H1 (cell line): ENCODE measurements around the gene PKIB. TPM values are rescaled to one million over a fixed set of nuclear protein-coding genes. Genes with fewer than 3 reads are reported as not detected.

Source experiments
- CTCF ChIA-PET: fragments of 300-600 bp; sonication (Branson Sonifier 250); formaldehyde crosslinking; loops from one replicate; lab custom pipeline; 2021; ENCODE audit not compliant: partially characterized antibody; lab: Charles Lee
- POLR2A ChIA-PET: fragments of 300-600 bp; sonication (Branson Sonifier 250); formaldehyde crosslinking; loops from one replicate; lab custom pipeline; 2021; ENCODE audit warnings: inconsistent platforms; ENCODE audit not compliant: partially characterized antibody; lab: Charles Lee
- DNase-seq, 2 experiments: peaks; one replicate each; pipeline versions ENCODE4 v3.0.0 to v3.0.0-alpha.2; 2010 to 2022; ENCODE audit warnings: low spot score in 2 of 2, low read depth in 1 of 2, mixed read lengths in 1 of 2
- FAIRE-seq: peaks from 2 replicates; lab custom pipeline; 2011; peaks lifted over from hg19 to GRCh38; lab: Jason Lieb, UNC
- H2AFZ ChIP-seq: 2 replicates; pipeline ENCODE4 v1.8.1; 2012; ENCODE audit warnings: low read length, inconsistent platforms
- H2AK5ac ChIP-seq: 2 replicates; pipeline ENCODE4 v1.6.1; 2013; ENCODE audit warnings: low read depth, low read length
- H2BK120ac ChIP-seq: replicated peaks from 2 replicates; pipeline ENCODE3; 2013; ENCODE audit warnings: low read depth, low read length, inconsistent platforms
- H2BK12ac ChIP-seq: 2 replicates; pipeline ENCODE4 v1.6.1; 2013; ENCODE audit warnings: low read depth, low read length
- H2BK15ac ChIP-seq: 2 replicates; pipeline ENCODE4 v1.6.1; 2013; ENCODE audit warnings: low read length
- H2BK20ac ChIP-seq: 2 replicates; pipeline ENCODE4 v1.6.1; 2013; ENCODE audit warnings: low read length
- H2BK5ac ChIP-seq: 2 replicates; pipeline ENCODE4 v1.6.1; 2013; ENCODE audit warnings: low read depth, low read length
- H3K14ac ChIP-seq: 2 replicates; pipeline ENCODE4 v1.6.1; 2013; ENCODE audit warnings: inconsistent platforms; ENCODE audit not compliant: insufficient read length
- H3K18ac ChIP-seq: 2 replicates; pipeline ENCODE4 v1.6.1; 2013; ENCODE audit warnings: low read length; ENCODE audit errors: extremely low read depth
- H3K23ac ChIP-seq: 2 replicates; pipeline ENCODE4 v1.6.1; 2013; ENCODE audit warnings: inconsistent platforms; ENCODE audit not compliant: insufficient read length
- H3K23me2 ChIP-seq: 2 replicates; pipeline ENCODE4 v1.6.1; 2013; ENCODE audit warnings: low read depth, low read length
- H3K27ac ChIP-seq: 2 replicates; pipeline ENCODE4 v1.6.1; 2011; ENCODE audit warnings: low read depth, low read length, inconsistent platforms
- H3K27me3 ChIP-seq, 4 experiments: replicated peaks in 1 of 4; 1 replicate in 1 of 4; 2 replicates in 3 of 4; pipeline versions ENCODE4 v1.6.1 to v1.8.1; 2011 to 2013; ENCODE audit warnings: low read length in 3 of 4, mild to moderate bottlenecking in 3 of 4, inconsistent platforms in 2 of 4, mixed read lengths in 2 of 4, moderate library complexity in 1 of 4; ENCODE audit not compliant: control insufficient read depth in 3 of 4, insufficient read depth in 3 of 4; ENCODE audit errors: extremely low read depth in 1 of 4
- H3K36me3 ChIP-seq, 4 experiments: 2 replicates each; pipeline versions ENCODE4 v1.6.1 to v1.8.1; 2011 to 2013; ENCODE audit warnings: mild to moderate bottlenecking in 4 of 4, low read length in 3 of 4, moderate library complexity in 2 of 4, control low read depth in 1 of 4, inconsistent platforms in 1 of 4; ENCODE audit not compliant: insufficient read depth in 4 of 4, control insufficient read depth in 2 of 4
- H3K4ac ChIP-seq: replicated peaks from 2 replicates; pipeline ENCODE3; 2013; ENCODE audit warnings: low read length, low read depth, mixed read lengths, inconsistent platforms; ENCODE audit not compliant: insufficient read length
- H3K4me1 ChIP-seq, 4 experiments: replicated peaks in 1 of 4; 1 replicate in 1 of 4; 2 replicates in 3 of 4; pipeline versions ENCODE4 v1.6.1 to v1.8.1; 2011 to 2013; ENCODE audit warnings: low read length in 3 of 4, inconsistent platforms in 2 of 4, mixed read lengths in 1 of 4; ENCODE audit not compliant: insufficient read depth in 4 of 4, control insufficient read depth in 3 of 4
- H3K4me2 ChIP-seq, 2 experiments: 2 replicates each; pipeline versions ENCODE4 v1.6.1 to v1.8.1; 2011 to 2013; ENCODE audit warnings: low read depth in 2 of 2, low read length in 2 of 2, control low read depth in 1 of 2, inconsistent platforms in 1 of 2, mild to moderate bottlenecking in 1 of 2; ENCODE audit not compliant: insufficient read depth in 1 of 2
- H3K4me3 ChIP-seq, 4 experiments: fragments of 200-600, 300-600 bp in 1 of 4; sonication (generic), shearing (Covaris generic), sonication (Bioruptor Twin) in 1 of 4; 2 replicates each; pipeline versions ENCODE4 v1.5.1 to v1.8.1; 2011 to 2016; ENCODE audit warnings: low read length in 4 of 4, low read depth in 3 of 4, control low read depth in 2 of 4, inconsistent platforms in 2 of 4, mild to moderate bottlenecking in 2 of 4, mixed read lengths in 1 of 4, moderate library complexity in 1 of 4; ENCODE audit not compliant: insufficient read depth in 2 of 4; ENCODE audit errors: extremely low read depth in 1 of 4
- H3K56ac ChIP-seq: replicated peaks from 2 replicates; pipeline ENCODE3; 2013; ENCODE audit warnings: low read depth, mild to moderate bottlenecking, mixed read lengths, low read length, inconsistent platforms; ENCODE audit not compliant: insufficient read length
- H3K79me1 ChIP-seq: 2 replicates; pipeline ENCODE4 v1.6.1; 2013; ENCODE audit warnings: low read depth, low read length, control low read depth
- H3K79me2 ChIP-seq, 2 experiments: 2 replicates each; pipeline versions ENCODE4 v1.6.1 to v1.8.1; 2012 to 2013; ENCODE audit warnings: low read length in 2 of 2, mild to moderate bottlenecking in 2 of 2, inconsistent platforms in 1 of 2; ENCODE audit not compliant: insufficient read depth in 2 of 2, control insufficient read depth in 1 of 2
- H3K9ac ChIP-seq, 4 experiments: replicated peaks in 1 of 4; 1 replicate in 1 of 4; 2 replicates in 3 of 4; pipeline versions ENCODE4 v1.6.1 to v1.8.1; 2011 to 2013; ENCODE audit warnings: low read depth in 3 of 4, low read length in 3 of 4, control low read depth in 2 of 4, mild to moderate bottlenecking in 2 of 4, moderate library complexity in 2 of 4, inconsistent platforms in 1 of 4; ENCODE audit errors: extremely low read depth in 1 of 4
- H3K9me3 ChIP-seq, 2 experiments: 2 replicates each; pipeline versions ENCODE4 v1.6.1 to v1.8.1; 2012 to 2013; ENCODE audit warnings: mild to moderate bottlenecking in 2 of 2, moderate library complexity in 2 of 2, control low read depth in 1 of 2, inconsistent platforms in 1 of 2, low read depth in 1 of 2, low read length in 1 of 2, mixed read lengths in 1 of 2; ENCODE audit not compliant: insufficient read depth in 2 of 2
- H4K20me1 ChIP-seq, 2 experiments: replicated peaks in 1 of 2; 2 replicates each; pipeline versions ENCODE3 to v1.8.1; 2011 to 2013; ENCODE audit warnings: inconsistent platforms in 2 of 2, low read length in 2 of 2, mild to moderate bottlenecking in 1 of 2; ENCODE audit not compliant: insufficient read depth in 2 of 2, control insufficient read depth in 1 of 2
- H4K5ac ChIP-seq: 2 replicates; pipeline ENCODE4 v1.6.1; 2013; ENCODE audit warnings: low read length, low read depth, mixed read lengths, inconsistent platforms; ENCODE audit not compliant: insufficient read length
- H4K8ac ChIP-seq: 2 replicates; pipeline ENCODE4 v1.8.0; 2013; ENCODE audit warnings: mild to moderate bottlenecking, moderate library complexity, low read length, inconsistent platforms; ENCODE audit not compliant: insufficient read depth; ENCODE audit errors: extremely low read depth
- H4K91ac ChIP-seq: replicated peaks from 2 replicates; pipeline ENCODE3; 2013; ENCODE audit warnings: low read length, mixed read lengths, inconsistent platforms; ENCODE audit not compliant: insufficient read length
- ASH2L ChIP-seq: fragments of 200-600, 300-600 bp; sonication (generic); IDR thresholded peaks from one replicate; pipeline ENCODE4 v1.7.1; 2017; ENCODE audit warnings: low read length
- EP300 ChIP-seq, 2 experiments: IDR thresholded peaks; 1 replicate in 1 of 2; 2 replicates in 1 of 2; pipeline ENCODE4 v1.6.1; 2011 to 2012; ENCODE audit warnings: low read depth in 2 of 2, low read length in 2 of 2, mild to moderate bottlenecking in 2 of 2, borderline replicate concordance in 1 of 2, inconsistent platforms in 1 of 2, moderate library complexity in 1 of 2
- MAFK ChIP-seq: IDR thresholded peaks from 2 replicates; pipeline ENCODE4 v1.6.1; 2012; ENCODE audit warnings: low read depth, mild to moderate bottlenecking, improper control_type of control experiment, low read length
- WGBS, 2 experiments: shearing (Covaris generic) in 1 of 2; methylation state at CpG; one replicate each; pipeline versions ENCODE4 v1.1.6 to v1.1.7; 2013 to 2015; ENCODE audit warnings: low lambda C conversion rate in 2 of 2, mixed read lengths in 2 of 2, inconsistent platforms in 1 of 2, low coverage in 1 of 2, missing lambda C conversion rate in 1 of 2; ENCODE audit not compliant: insufficient replicate concordance in 2 of 2, insufficient coverage in 1 of 2, insufficient read length in 1 of 2; ENCODE audit errors: extremely low coverage in 1 of 2, missing lambda C conversion rate in 1 of 2; 5-methylcytosine and 5-hydroxymethylcytosine counted together
- polyA plus RNA-seq, 7 experiments: library from polyadenylated mRNA; depleted of rRNA in 3 of 7; stranded (reverse) in 5 of 7; unstranded in 2 of 7; fragments of >200 nt in 5 of 7; fragments of 200-250 nt in 2 of 7; gene quantifications; 1 replicate in 5 of 7; 2 replicates in 1 of 7; 4 replicates in 1 of 7; pipeline versions ENCODE4 v1.2.1 to v1.2.3, GENCODE V29; 2011 to 2013; ENCODE audit warnings: missing spikeins in 2 of 7, mixed read lengths in 2 of 7
- total RNA-seq: library from RNA; stranded (reverse); fragmentation: NEBNext Ultra II Directional; extraction: Animal tissue kit (Norgen Biotek cat#: 25700); gene quantifications from 2 replicates; pipeline ENCODE4 v1.2.1, GENCODE V29; 2021
- TF ChIP-seq, protein P1 (sequence below): IDR thresholded peaks from 2 replicates; pipeline ENCODE4 v1.6.1; 2011; ENCODE audit warnings: low read depth, mild to moderate bottlenecking, low read length; ENCODE audit not compliant: insufficient read depth

The PKIB gene
- total and polyA plus RNA-seq, 2 of the 8 experiments (the other 6 are each of a cell fraction or from before 2014, with no cell fraction given): 13.5 to 73.3 TPM

DNA sequence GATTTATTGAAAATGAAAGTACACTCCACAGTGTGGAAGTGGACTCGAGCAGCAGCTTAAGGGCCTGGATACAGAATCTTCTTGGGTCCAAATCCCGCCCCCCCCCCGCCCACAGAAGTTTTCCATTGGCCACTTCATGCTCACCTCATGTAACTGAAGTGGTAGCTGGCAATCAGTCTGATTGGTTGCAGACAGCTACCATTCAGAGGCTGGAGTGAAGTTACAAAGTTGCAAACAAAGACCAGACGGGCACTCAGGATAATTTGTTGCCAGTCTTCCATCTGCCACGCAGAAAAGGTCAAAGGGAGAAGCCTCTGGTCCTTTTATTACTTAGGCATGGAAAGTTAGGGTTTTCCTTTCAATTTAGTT lies 143.5 kb downstream of the PKIB start:
- Histone ChIP-seq H3K9me3 (peaks cover 0 to 3% of the 10 kb centered on the region in 2 experiments; a peak in 1 of 4 replicates), H3K4ac (no peak overlapping the region), H4K20me1 (no peaks in the 10 kb centered on the region), H3K56ac (no peak overlapping the region), H3K9ac (no peak overlapping the region), H3K36me3 (no peaks in the 10 kb centered on the region), H2BK120ac (no peak overlapping the region), H2BK5ac (no peak overlapping the region)
- no peak for DNase-seq
- POLR2A ChIA-PET: no interaction called here
- no peak for TF ChIP-seq EP300 (IDR thresholded peaks at IDR 0.05; ENCODE audit: borderline replicate concordance in 1 of 2, low read depth in 2 of 2, low read length in 2 of 2)
- TF ChIP-seq MAFK: no peak
- TF ChIP-seq, protein P1, sequence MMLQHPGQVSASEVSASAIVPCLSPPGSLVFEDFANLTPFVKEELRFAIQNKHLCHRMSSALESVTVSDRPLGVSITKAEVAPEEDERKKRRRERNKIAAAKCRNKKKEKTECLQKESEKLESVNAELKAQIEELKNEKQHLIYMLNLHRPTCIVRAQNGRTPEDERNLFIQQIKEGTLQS: no peak
- TF ChIP-seq ASH2L: no peak
- TF ChIP-seq, all 59 proteins: peak for 0
- Histone ChIP-seq H2BK20ac (no peak overlapping the region), H3K14ac (no peak overlapping the region), H4K91ac (no peak overlapping the region), H3K4me3 (no peak overlapping the region), H3K4me2 (no peak overlapping the region), H3K79me2 (no peaks in the 10 kb centered on the region), H3K79me1 (no peaks in the 10 kb centered on the region), H3K23me2 (no peaks in the 10 kb centered on the region), H4K5ac (no peak overlapping the region), H4K8ac (no peak overlapping the region; the same call in 1 of the 2 replicates), H3K27me3 (0 out of 7 replicates have a peak, but pooled peaks cover 0 to 1% (median 0%) of the 10 kb centered on the region in 4 experiments), H3K27ac (no peak overlapping the region), H2BK15ac (no peak overlapping the region), H2AK5ac (no peak overlapping the region), H2AFZ (no peak overlapping the region), H3K4me1 (peaks cover 0 to 4% (median 1%) of the 10 kb centered on the region in 4 experiments; a peak in 1 of 7 replicates), H3K23ac (no peak overlapping the region), H3K18ac (no peak overlapping the region), H2BK12ac (no peak overlapping the region; the same call in 1 of the 2 replicates)
- FAIRE-seq: no peak
- 84% methylated on average over 5 of the region's 5 CpGs; no CpG with 5 or more reads in 1 of the 2 experiments for WGBS, 2 experiments
- CTCF ChIA-PET: interaction anchor here (0.8 to 3.8 kb wide), 5 partner anchors 9 to 85 kb away, joined by 3 to 20 read pairs (median 4); partner anchors contain the start of gene SMPDL3A
